SK-N-SH (cell line): ENCODE data around the gene EYA2. TPM values are rescaled to one million over a fixed set of nuclear protein-coding genes. Genes with fewer than 3 reads are reported as not detected.

Experiments
- CTCF ChIA-PET: fragments of 300-600, 350-600 bp; formaldehyde crosslinking; extraction: SDS; loops from one replicate; lab custom pipeline; 2021; lab: Yijun Ruan, JAX
- POLR2A ChIA-PET: fragments of 350-600 bp; sonication (Branson Sonifier 250); formaldehyde crosslinking; extraction: SDS; loops from one replicate; lab custom pipeline; 2020; ENCODE audit warnings: antibody characterized with exemption, inconsistent platforms; lab: Yijun Ruan, JAX
- DNase-seq: peaks from one replicate; pipeline ENCODE4 v3.0.0; 2012
- H2AFZ ChIP-seq: fragments of 200-600 bp; sonication (generic); 2 replicates; pipeline ENCODE4 v1.8.1; 2016; ENCODE audit warnings: antibody characterized with exemption, mild to moderate bottlenecking, low read depth
- H3F3A ChIP-seq: fragments of 200-600 bp; sonication (generic); replicated peaks from 2 replicates; pipeline ENCODE3; 2016; ENCODE audit warnings: antibody characterized with exemption, mild to moderate bottlenecking; ENCODE audit not compliant: insufficient read depth
- H3K27ac ChIP-seq, 2 experiments: fragments of 200-500 bp in 1 of 2; fragments of 200-600 bp in 1 of 2; sonication (Bioruptor generic) in 1 of 2; sonication (generic), shearing (Covaris generic) in 1 of 2; 2 replicates each; pipeline versions ENCODE4 v1.5.1 to v1.6.1; 2014 to 2016; ENCODE audit warnings: low read depth in 2 of 2, inconsistent platforms in 1 of 2, low read length in 1 of 2, mild to moderate bottlenecking in 1 of 2, mixed read lengths in 1 of 2
- H3K27me3 ChIP-seq: fragments of 200-600 bp; sonication (generic), shearing (Covaris generic); 2 replicates; pipeline ENCODE4 v1.6.1; 2016; ENCODE audit warnings: mixed run types; ENCODE audit not compliant: insufficient read depth
- H3K36me3 ChIP-seq, 2 experiments: fragments of 200-500 bp in 1 of 2; fragments of 200-600 bp in 1 of 2; sonication (Bioruptor generic) in 1 of 2; sonication (generic) in 1 of 2; replicated peaks in 1 of 2; 2 replicates each; pipeline versions ENCODE3 to v1.5.1; 2014 to 2016; ENCODE audit warnings: low read length in 1 of 2, mild to moderate bottlenecking in 1 of 2; ENCODE audit not compliant: insufficient read depth in 2 of 2, control insufficient read depth in 1 of 2
- H3K4me1 ChIP-seq, 2 experiments: fragments of 200-500 bp in 1 of 2; fragments of 200-600 bp in 1 of 2; sonication (Bioruptor generic) in 1 of 2; sonication (generic), shearing (Covaris generic) in 1 of 2; 2 replicates each; pipeline versions ENCODE4 v1.5.1 to v1.6.1; 2014 to 2016; ENCODE audit warnings: low read depth in 1 of 2, low read length in 1 of 2, mixed run types in 1 of 2; ENCODE audit not compliant: insufficient read depth in 2 of 2, control insufficient read depth in 1 of 2
- H3K4me2 ChIP-seq: fragments of 200-600 bp; sonication (generic), shearing (Covaris generic); 2 replicates; pipeline ENCODE4 v1.6.1; 2017; ENCODE audit warnings: mixed run types
- H3K4me3 ChIP-seq, 2 experiments: fragments of 200-500 bp in 1 of 2; fragments of 200-600 bp in 1 of 2; sonication (Bioruptor generic) in 1 of 2; sonication (generic), shearing (Covaris generic) in 1 of 2; 2 replicates each; pipeline versions ENCODE4 v1.5.1 to v1.8.1; 2014 to 2016; ENCODE audit warnings: low read depth in 2 of 2, inconsistent platforms in 1 of 2, low read length in 1 of 2, mild to moderate bottlenecking in 1 of 2, mixed read lengths in 1 of 2, moderate library complexity in 1 of 2
- H3K79me2 ChIP-seq: fragments of 200-600 bp; sonication (generic); 2 replicates; pipeline ENCODE4 v1.8.1; 2017; ENCODE audit warnings: mild to moderate bottlenecking; ENCODE audit not compliant: insufficient read depth
- H3K9ac ChIP-seq: fragments of 200-600 bp; sonication (generic); 2 replicates; pipeline ENCODE4 v1.6.1; 2017; ENCODE audit warnings: mixed run types
- H3K9me2 ChIP-seq: fragments of 200-600 bp; sonication (generic); 2 replicates; pipeline ENCODE4 v1.6.1; 2017; ENCODE audit warnings: mixed run types
- H3K9me3 ChIP-seq: fragments of 200-600 bp; sonication (generic); 2 replicates; pipeline ENCODE4 v1.6.1; 2017; ENCODE audit warnings: mixed run types, mild to moderate bottlenecking, moderate library complexity
- H4K20me1 ChIP-seq: fragments of 200-600 bp; sonication (generic); 2 replicates; pipeline ENCODE4 v1.6.1; 2017; ENCODE audit warnings: mild to moderate bottlenecking, mixed run types; ENCODE audit not compliant: insufficient read depth
- CTCF ChIP-seq: fragments of 200-600 bp; sonication (generic); IDR thresholded peaks from 2 replicates; pipeline ENCODE4 v1.6.1; 2017; ENCODE audit warnings: antibody characterized with exemption, mild to moderate bottlenecking, moderate library complexity
- ELF1 ChIP-seq: IDR thresholded peaks from 2 replicates; pipeline ENCODE4 v1.4.0; 2012
- FOXJ3 ChIP-seq: sonication (generic); formaldehyde crosslinking; IDR thresholded peaks from 2 replicates; pipeline ENCODE4 v1.5.1; 2020; ENCODE audit warnings: mild to moderate bottlenecking, missing genetic modification reagents
- FOXM1 ChIP-seq: IDR thresholded peaks from 2 replicates; pipeline ENCODE4 v1.4.0; 2012; ENCODE audit warnings: low read depth, mild to moderate bottlenecking
- NRF1 ChIP-seq: IDR thresholded peaks from 2 replicates; pipeline ENCODE4 v1.6.1; 2012; ENCODE audit warnings: low read depth, mild to moderate bottlenecking, low read length
- RAD21 ChIP-seq: IDR thresholded peaks from 2 replicates; pipeline ENCODE4 v1.6.1; 2012; ENCODE audit warnings: mild to moderate bottlenecking, low read length
- RCOR1 ChIP-seq: fragments of 150-350 bp; IDR thresholded peaks from 2 replicates; pipeline ENCODE4 v1.6.1; 2017; ENCODE audit warnings: antibody characterized with exemption, low read length
- SMC3 ChIP-seq: IDR thresholded peaks from 2 replicates; pipeline ENCODE4 v1.6.1; 2012; ENCODE audit warnings: low read depth, low read length, improper control_type of control experiment
- YY1 ChIP-seq: IDR thresholded peaks from 2 replicates; pipeline ENCODE4 v1.4.0; 2012; ENCODE audit warnings: low read depth, mild to moderate bottlenecking
- whole genome bisulfite sequencing: methylation state at CpG from one replicate; pipeline ENCODE4 v1.1.6; 2017; ENCODE audit warnings: low lambda C conversion rate; 5-methylcytosine and 5-hydroxymethylcytosine counted together
- polyA plus RNA-seq, 3 experiments: library from polyadenylated mRNA; depleted of rRNA; stranded (reverse); fragments of >200 nt; gene quantifications; 2 replicates each; pipeline ENCODE4 v1.2.3, GENCODE V29; 2012
- TF ChIP-seq, protein P1 (sequence below): fragments of 150-350 bp; IDR thresholded peaks from 2 replicates; pipeline ENCODE4 v1.6.1; 2016; ENCODE audit warnings: mild to moderate bottlenecking, low read depth, low read length

The EYA2 gene
- polyA plus RNA-seq, 1 of the 3 experiments (the other 2 are of a cell fraction) = 0.05 TPM

- no peak for DNase-seq
- ChIA-PET POLR2A (no interaction called here), CTCF (no interaction called here)
These were observed 216.9 kb downstream of the EYA2 start for GRCh38 chr20:47111576-47111975.

DNA sequence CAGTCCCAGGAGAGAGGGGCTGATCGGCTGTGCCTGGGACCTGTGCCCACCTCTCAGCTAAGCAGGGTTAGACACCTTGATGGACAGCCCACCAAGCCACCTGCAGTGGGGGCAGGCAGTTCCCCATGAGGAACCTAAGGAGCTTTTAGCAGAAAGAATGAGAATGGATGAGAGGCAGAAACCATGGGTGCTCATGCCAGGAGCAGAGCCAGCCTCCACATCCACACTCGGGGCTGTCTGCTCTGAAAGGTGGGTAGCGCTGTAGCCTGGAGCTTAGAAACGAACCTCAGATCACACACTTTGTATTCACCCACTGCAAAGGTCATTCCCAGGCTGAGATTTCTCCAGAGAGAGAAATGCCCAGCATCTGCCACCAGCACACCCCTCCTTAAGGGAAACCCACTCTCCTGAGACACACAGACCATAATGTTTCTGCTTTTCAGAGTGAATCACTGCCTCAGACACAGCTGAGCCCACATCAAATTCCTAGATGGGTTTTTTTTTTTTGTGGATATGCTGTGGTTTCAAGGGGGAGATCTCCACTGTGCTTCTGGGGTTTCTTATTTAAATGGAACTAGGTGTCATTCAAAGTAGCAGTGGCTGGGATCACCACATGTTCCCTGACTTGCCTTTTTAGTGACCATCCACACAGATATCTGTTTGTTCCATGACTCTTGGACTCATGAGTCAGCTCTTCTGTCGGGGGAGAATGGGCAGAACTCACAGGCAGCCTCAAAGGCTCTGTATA lies 218.9 kb downstream of the EYA2 start:
- TF ChIP-seq, protein P1, sequence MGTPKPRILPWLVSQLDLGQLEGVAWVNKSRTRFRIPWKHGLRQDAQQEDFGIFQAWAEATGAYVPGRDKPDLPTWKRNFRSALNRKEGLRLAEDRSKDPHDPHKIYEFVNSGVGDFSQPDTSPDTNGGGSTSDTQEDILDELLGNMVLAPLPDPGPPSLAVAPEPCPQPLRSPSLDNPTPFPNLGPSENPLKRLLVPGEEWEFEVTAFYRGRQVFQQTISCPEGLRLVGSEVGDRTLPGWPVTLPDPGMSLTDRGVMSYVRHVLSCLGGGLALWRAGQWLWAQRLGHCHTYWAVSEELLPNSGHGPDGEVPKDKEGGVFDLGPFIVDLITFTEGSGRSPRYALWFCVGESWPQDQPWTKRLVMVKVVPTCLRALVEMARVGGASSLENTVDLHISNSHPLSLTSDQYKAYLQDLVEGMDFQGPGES = no peak
- TF ChIP-seq FOXJ3 (CRISPR knock-in tag) = no peak
- no peak for TF ChIP-seq NRF1
- no peak for TF ChIP-seq RAD21
- TF ChIP-seq YY1 = no peak
- no peak for TF ChIP-seq SMC3
- no peak for TF ChIP-seq ELF1
- TF ChIP-seq CTCF = no peak
- no peak for DNase-seq
- Histone ChIP-seq H3K79me2 (no peaks in the 10 kb centered on the region), H3F3A (no peaks in the 10 kb centered on the region), H3K27ac (no peak overlapping the region), H3K9me3 (no peaks in the 10 kb centered on the region), H3K9ac (no peak overlapping the region), H3K4me2 (no peak overlapping the region), H3K36me3 (no peaks in the 10 kb centered on the region), H3K4me3 (no peak overlapping the region), H2AFZ (no peak overlapping the region), H3K27me3 (no peaks in the 10 kb centered on the region), H3K4me1 (no peaks in the 10 kb centered on the region), H3K9me2 (no peaks in the 10 kb centered on the region), H4K20me1 (no peaks in the 10 kb centered on the region)
- ChIA-PET POLR2A (no interaction called here), CTCF (interaction anchor here (1.2 kb wide), 1 partner anchor 361 kb away, joined by 5 read pairs; no protein-coding TSS in a partner anchor)
- 39% methylated on average over 3 of the region's 5 CpGs for WGBS

More at GRCh38 chr20:47111576-47111975, 216.9 kb downstream of the EYA2 start:
- no peaks in the 10 kb centered on the region for H3K79me2 ChIP-seq
- H3K9me2 ChIP-seq = no peaks in the 10 kb centered on the region
- no peak overlapping the region for H3K4me3 ChIP-seq
- no peak overlapping the region for H3K4me2 ChIP-seq
- H3K27ac ChIP-seq = no peak overlapping the region
- no peak overlapping the region for H3K9ac ChIP-seq
- H3K4me1 ChIP-seq = no peaks in the 10 kb centered on the region
- no peak for TF ChIP-seq FOXM1
- no peak for TF ChIP-seq RCOR1
- TF ChIP-seq, all 33 proteins: peak for 0
- no peaks in the 10 kb centered on the region for H4K20me1 ChIP-seq
- WGBS = 36% methylated on average over 5 of the region's 5 CpGs
- no peaks in the 10 kb centered on the region for H3F3A ChIP-seq
- no peak overlapping the region for H2AFZ ChIP-seq
- H3K36me3 ChIP-seq = no peaks in the 10 kb centered on the region
- H3K27me3 ChIP-seq = no peaks in the 10 kb centered on the region
- no peaks in the 10 kb centered on the region for H3K9me3 ChIP-seq
